ENCODE data around the gene FAM174A. TPM values are rescaled to one million over a fixed set of nuclear protein-coding genes. Genes with fewer than 3 reads are reported as not detected.

Gene FAM174A
- total RNA-seq, result 11.8 and 15.0 TPM in 2 replicates

GRCh38 chr5:100535060-100536005, at the start of gene FAM174A:
Gene FAM174A (plus strand): TSS chr5:100535374. CDS start chr5:100535531, 157 bp downstream.

Measured in bronchial smooth muscle cell (primary cell).